Stimulated activated CD4-positive, alpha-beta T cell treated with anti-CD3 and anti-CD28 coated beads, Interleukin-1b, Interleukin-23, amount 100 ng/mL, for 24 hours (primary cell): ENCODE results near the gene MAP1LC3B.

Source experiments
- DNase-seq, 4 experiments: peaks; one replicate each; pipeline ENCODE4 v3.0.0-alpha.2; 2020; ENCODE audit warnings: low read depth in 4 of 4, low spot score in 1 of 4

Gene MAP1LC3B

DNA sequence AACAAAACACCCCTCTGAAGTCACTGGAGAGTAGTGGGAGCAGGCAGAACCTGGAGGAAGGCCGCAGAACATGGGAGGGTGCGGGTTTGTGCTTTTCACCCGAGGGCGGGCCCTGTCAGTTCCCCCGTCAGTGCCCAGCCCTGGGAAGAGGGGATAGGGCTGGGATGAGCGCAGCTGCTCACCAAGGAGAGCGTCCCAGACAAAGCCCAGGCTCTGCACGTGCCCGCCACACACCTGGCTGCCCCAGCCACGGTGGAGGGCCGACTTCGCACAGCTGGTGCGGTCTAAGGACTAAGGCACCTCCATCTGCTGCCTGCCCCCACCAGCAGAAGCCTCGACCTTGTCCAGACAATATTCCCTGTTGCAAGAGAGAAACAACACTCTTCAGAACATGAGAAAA is 61.2 kb downstream of the MAP1LC3B start:
- DNase-seq = no peak
